Astrocyte of the cerebellum (primary cell): Measurements from ENCODE around the gene MEG3.
"Not testable (repeated sequence)": the region's sequence is repeated elsewhere in the genome, so short reads cannot be mapped to it uniquely, and the experiment has no call there.

Experiments used
- DNase-seq: peaks from one replicate; pipeline ENCODE4 v3.0.0-alpha.2; 2011; ENCODE audit warnings: low read depth
- H3K4me3 ChIP-seq: 2 replicates; pipeline ENCODE4 v1.5.1; 2011; ENCODE audit warnings: mild to moderate bottlenecking, low read depth, low read length, moderate library complexity
- in situ Hi-C: cut with HindIII; loops from 2 replicates; pipeline ENCODE4 v1.10.0; 2017; ENCODE audit warnings: low sequenced_read_pairs
- TF ChIP-seq, protein P1 (sequence below): IDR thresholded peaks from 2 replicates; pipeline ENCODE4 v1.5.1; 2012; ENCODE audit warnings: low read length, low read depth, moderate library complexity, mild to moderate bottlenecking; ENCODE audit errors: missing control alignments

MEG3 gene

DNA sequence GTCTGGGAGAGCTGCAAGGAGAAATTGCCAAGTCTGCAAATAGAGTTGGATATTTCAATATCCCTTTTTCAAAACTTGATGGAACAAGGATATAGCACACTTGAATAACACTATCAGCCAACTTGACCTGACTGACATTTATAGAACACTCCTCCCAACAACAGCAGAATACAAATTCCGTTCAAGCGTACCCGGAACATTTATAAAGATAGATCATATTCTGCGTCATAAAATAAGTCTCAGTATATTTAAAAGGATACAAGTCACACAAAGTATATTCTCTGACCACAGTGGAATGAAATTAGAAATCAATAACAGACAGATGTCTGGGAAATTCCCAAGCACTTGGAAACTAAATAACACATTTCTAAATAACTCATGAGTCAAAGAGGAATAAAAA is 29.0 kb upstream of the MEG3 start:
- no peak for DNase-seq
- H3K4me3 ChIP-seq: no peak overlapping the region
- TF ChIP-seq, protein P1, sequence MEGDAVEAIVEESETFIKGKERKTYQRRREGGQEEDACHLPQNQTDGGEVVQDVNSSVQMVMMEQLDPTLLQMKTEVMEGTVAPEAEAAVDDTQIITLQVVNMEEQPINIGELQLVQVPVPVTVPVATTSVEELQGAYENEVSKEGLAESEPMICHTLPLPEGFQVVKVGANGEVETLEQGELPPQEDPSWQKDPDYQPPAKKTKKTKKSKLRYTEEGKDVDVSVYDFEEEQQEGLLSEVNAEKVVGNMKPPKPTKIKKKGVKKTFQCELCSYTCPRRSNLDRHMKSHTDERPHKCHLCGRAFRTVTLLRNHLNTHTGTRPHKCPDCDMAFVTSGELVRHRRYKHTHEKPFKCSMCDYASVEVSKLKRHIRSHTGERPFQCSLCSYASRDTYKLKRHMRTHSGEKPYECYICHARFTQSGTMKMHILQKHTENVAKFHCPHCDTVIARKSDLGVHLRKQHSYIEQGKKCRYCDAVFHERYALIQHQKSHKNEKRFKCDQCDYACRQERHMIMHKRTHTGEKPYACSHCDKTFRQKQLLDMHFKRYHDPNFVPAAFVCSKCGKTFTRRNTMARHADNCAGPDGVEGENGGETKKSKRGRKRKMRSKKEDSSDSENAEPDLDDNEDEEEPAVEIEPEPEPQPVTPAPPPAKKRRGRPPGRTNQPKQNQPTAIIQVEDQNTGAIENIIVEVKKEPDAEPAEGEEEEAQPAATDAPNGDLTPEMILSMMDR: no peak
- in situ Hi-C loops: no loop called here

- DNase-seq: no peak
- TF ChIP-seq, protein P1: no peak
- in situ Hi-C loops: no loop called here
- no peak overlapping the region for H3K4me3 ChIP-seq
Observed at GRCh38 chr14:100800041-100800440, 25.9 kb upstream of the MEG3 start.

GRCh38 chr14:100801433-100801832 is 24.5 kb upstream of the MEG3 start:
- H3K4me3 ChIP-seq, DNase-seq, in situ Hi-C loops: not testable (repeated sequence)

GRCh38 chr14:100802179-100802578 is 23.7 kb upstream of the MEG3 start:
- in situ Hi-C loops: no loop called here
- DNase-seq: no peak
- TF ChIP-seq, protein P1: no peak
- H3K4me3 ChIP-seq: no peak overlapping the region

GRCh38 chr14:100802766-100803165 is 23.2 kb upstream of the MEG3 start:
- no peak for DNase-seq
- TF ChIP-seq, protein P1: no peak
- in situ Hi-C loops: no loop called here
- H3K4me3 ChIP-seq: no peak overlapping the region

GRCh38 chr14:100803226-100803625 is 22.7 kb upstream of the MEG3 start:
- TF ChIP-seq, protein P1: no peak
- no peak for DNase-seq
- no peak overlapping the region for H3K4me3 ChIP-seq
- in situ Hi-C loops: no loop called here

DNA sequence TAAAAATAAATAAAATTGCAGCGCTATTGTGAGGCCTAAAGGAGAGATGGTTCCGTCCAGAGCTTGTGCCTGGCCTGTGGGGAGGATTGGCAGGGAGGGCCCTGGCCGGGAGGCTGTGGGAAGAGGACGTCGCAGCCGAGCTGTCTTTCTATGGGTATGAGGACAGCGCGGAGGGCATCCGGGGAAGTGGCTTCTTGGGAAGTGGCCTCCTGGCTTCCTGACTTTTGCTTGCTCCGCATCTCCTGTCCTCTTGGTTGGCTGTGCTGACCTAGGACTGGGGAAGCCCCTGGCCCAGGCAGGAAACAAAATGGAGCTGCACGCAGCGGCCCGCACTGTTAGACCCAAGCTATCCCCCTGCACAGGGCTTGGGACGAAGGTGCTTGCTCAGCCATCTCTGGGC is 22.2 kb upstream of the MEG3 start:
- no peak overlapping the region for H3K4me3 ChIP-seq
- TF ChIP-seq, protein P1: no peak
- DNase-seq: no peak
- in situ Hi-C loops: no loop called here
